ENCODE results near the gene MXI1.
"Not testable (repeated sequence)": the region's sequence is repeated elsewhere in the genome, so short reads cannot be mapped to it uniquely, and the experiment has no call there.

The MXI1 gene

DNA sequence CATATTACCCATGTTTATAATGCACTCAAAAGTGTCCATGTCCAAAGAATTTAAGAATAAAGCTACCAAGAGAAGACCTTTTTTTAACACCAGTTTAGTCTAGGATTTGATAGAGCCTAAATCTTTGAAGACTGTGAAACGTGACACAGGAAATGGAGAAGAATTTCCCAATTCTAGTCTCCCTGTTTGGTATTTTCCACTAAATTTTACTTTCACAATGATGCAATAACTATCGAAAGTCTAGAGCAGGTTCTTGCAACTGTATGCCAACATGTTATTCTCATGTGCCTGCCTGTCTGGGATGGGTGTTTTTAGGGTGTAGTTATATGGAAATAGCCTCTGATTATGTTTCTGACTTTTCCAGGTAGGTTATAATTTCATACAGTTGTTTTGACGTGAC is 6.9 kb upstream of the MXI1 start:
- CTCF ChIA-PET = interaction anchor here (1.1 to 2.4 kb wide), 2 partner anchors 11 to 25 kb away, joined by 4 to 10 read pairs; no protein-coding TSS in a partner anchor
- TF ChIP-seq, protein P1, sequence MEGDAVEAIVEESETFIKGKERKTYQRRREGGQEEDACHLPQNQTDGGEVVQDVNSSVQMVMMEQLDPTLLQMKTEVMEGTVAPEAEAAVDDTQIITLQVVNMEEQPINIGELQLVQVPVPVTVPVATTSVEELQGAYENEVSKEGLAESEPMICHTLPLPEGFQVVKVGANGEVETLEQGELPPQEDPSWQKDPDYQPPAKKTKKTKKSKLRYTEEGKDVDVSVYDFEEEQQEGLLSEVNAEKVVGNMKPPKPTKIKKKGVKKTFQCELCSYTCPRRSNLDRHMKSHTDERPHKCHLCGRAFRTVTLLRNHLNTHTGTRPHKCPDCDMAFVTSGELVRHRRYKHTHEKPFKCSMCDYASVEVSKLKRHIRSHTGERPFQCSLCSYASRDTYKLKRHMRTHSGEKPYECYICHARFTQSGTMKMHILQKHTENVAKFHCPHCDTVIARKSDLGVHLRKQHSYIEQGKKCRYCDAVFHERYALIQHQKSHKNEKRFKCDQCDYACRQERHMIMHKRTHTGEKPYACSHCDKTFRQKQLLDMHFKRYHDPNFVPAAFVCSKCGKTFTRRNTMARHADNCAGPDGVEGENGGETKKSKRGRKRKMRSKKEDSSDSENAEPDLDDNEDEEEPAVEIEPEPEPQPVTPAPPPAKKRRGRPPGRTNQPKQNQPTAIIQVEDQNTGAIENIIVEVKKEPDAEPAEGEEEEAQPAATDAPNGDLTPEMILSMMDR (IDR thresholded peaks at IDR 0.05; ENCODE audit: control extremely low read depth, extremely low read depth, low read depth, missing control alignments) = no peak
- no peak for DNase-seq (ENCODE audit: extremely low spot score)
- POLR2A ChIA-PET = no interaction called here

DNA sequence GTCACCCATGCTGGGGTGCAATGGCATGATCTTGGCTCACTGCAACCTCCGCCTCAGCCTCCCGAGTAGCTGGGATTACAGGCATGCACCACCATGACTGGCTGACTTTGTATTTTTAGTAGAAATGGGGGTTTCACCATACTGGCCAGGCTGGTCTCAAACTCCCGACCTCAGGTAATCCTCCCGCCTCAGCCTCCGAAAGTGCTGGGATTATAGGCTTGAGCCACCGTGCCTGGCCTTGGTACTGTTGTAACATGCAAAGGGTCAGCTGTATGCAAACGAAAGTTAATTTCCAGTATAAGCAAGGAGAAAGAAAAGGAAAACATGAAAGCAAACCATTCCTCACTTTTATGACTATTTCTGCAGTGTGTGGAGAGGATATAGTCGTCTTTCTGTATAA is 6.4 kb upstream of the MXI1 start:
- CTCF ChIA-PET = interaction anchor here (1.1 kb wide), 1 partner anchor 25 kb away, joined by 4 read pairs; no protein-coding TSS in a partner anchor
- DNase-seq (ENCODE audit: extremely low spot score); POLR2A ChIA-PET: not testable (repeated sequence)

DNA sequence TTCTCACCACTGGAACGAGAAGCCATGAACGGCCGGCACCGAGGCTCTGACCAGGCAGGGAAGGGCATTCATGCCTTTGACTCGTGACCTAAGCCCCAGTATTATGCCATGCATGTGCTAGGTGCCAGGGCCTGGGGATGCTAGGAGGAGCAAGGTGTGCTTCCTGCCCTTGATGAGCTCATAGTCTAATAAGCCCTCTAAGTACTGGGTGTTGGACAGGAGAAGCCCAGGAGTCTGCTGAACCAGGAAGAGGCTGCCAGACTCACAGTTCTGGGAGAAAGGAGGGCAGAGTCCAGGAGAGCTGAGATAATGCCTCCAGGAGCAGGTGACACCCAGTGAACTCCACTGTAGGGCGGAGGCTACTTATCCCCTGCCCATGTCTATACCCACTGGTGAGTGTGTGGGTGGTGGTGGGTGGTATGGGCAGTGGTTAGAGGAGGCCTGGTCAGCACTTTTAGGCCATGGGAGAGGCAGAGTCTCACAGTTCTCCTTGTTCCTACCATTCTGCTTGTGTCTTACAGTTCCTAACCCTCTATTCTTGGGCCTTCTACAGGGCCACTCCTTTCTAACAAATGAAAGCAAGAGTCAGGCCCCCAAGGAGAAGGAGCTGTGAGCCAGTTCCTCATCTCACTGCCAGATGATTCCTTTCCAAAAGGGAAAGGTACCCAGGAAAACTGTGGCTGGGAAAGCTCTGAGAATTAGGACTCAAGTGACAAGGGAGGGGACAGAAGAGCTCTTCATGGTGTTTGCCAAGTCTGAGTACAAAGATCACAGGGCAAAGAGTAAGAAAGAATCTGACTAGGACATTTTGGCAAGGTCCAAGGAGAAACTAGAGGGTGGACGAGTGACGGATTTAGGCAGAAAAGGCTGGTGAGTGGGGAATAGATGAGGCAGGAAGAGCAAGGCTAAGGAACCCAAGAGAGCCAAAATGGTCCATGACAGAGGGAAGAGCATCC is 3.6 kb upstream of the MXI1 start:
- DNase-seq (ENCODE audit: extremely low spot score) = no peak
- ChIA-PET CTCF (interaction anchor here (0.7 to 1.6 kb wide), 8 partner anchors 8 to 75 kb away, joined by 3 to 5 read pairs (median 3); no protein-coding TSS in a partner anchor), POLR2A (no interaction called here)
- TF ChIP-seq, protein P1 (IDR thresholded peaks at IDR 0.05; ENCODE audit: control extremely low read depth, extremely low read depth, low read depth, missing control alignments) = no peak

DNA sequence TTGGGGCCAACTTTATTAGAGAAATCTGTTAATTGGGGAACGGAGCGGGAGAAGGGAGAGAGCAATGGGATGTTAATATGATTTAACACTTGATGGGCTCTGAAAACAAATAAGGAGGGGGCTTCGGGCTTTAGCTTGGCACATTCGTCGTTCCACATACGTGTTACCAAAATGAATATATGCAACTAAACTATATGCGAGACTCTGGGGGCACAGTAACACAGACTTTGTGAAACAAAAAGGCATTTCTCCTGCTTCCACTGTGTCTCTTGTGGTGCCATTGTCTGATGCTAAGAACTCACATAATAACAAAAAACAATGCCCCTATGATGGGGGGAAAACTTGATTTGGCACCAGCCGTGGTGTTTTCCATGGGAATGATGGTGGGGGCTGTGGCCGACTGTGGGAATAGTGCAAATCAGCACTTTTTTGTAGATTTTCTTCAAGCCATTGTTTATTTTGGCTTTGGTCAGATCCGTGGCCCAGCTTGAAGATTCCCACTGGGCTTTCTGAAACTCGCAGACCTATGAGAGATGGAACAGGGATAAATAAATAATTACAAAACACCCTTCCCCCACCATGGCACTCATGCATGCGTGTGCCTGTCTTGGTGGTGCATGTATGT is 2.2 kb upstream of the MXI1 start:
- TF ChIP-seq, protein P1 (IDR thresholded peaks at IDR 0.05; ENCODE audit: control extremely low read depth, extremely low read depth, low read depth, missing control alignments) = no peak
- CTCF ChIA-PET = interaction anchor here (1.0 to 3.3 kb wide), 11 partner anchors 14 to 75 kb away, joined by 4 to 16 read pairs (median 9); no protein-coding TSS in a partner anchor
- DNase-seq (ENCODE audit: extremely low spot score) = no peak
- POLR2A ChIA-PET = interaction anchor here (0.7 kb wide), 1 partner anchor 22 kb away, joined by 5 read pairs; no protein-coding TSS in a partner anchor

DNA sequence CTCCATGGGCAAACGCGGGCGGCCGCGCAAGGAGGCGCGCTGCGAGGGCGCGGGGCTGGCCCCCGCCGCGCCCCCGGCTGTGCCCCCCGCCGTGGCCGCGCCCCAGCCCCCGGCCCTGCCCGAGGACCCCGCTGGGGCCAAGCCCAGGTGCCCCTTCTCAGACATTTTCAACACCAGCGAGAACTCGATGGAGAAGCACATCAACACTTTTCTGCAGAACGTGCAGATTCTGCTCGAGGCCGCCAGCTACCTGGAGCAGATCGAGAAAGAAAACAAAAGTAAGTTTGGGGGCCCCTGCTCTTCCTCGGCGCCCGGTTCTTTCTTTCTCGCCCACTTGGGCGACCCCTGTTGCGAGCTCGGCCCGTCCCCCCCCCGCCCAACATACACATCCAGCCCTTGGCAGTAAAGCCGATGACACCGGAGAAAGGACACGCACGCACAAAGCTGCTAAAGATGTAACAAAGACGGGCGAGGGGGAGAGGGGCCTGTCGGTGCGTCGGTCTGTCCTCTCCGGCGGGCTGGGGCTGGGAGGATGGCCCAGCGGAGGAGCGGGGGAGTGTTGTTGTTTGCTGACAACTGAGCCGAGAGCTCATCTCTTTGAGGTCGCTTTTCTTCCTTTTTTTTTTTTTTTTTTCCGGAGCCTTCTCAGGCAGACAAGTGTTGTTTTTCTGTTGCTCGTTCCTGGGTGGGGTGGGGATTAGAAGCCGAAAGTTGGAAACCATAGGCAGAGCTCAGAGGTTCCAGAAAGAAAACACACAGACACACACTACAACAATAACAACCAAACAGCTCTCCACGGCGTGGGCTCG is 604 bp downstream of the MXI1 start:
- POLR2A ChIA-PET = interaction anchor here (0.6 to 1.7 kb wide), 9 partner anchors 11 to 710 kb away, joined by 3 to 11 read pairs (median 6); no protein-coding TSS in a partner anchor
- TF ChIP-seq, protein P1 (IDR thresholded peaks at IDR 0.05; ENCODE audit: control extremely low read depth, extremely low read depth, low read depth, missing control alignments) = no peak
- CTCF ChIA-PET = interaction anchor here (0.9 to 9.0 kb wide), 9 partner anchors 10 to 72 kb away, joined by 3 to 82 read pairs (median 9); no protein-coding TSS in a partner anchor
- peak; percentile 54 for DNase-seq (ENCODE audit: extremely low spot score)

DNA sequence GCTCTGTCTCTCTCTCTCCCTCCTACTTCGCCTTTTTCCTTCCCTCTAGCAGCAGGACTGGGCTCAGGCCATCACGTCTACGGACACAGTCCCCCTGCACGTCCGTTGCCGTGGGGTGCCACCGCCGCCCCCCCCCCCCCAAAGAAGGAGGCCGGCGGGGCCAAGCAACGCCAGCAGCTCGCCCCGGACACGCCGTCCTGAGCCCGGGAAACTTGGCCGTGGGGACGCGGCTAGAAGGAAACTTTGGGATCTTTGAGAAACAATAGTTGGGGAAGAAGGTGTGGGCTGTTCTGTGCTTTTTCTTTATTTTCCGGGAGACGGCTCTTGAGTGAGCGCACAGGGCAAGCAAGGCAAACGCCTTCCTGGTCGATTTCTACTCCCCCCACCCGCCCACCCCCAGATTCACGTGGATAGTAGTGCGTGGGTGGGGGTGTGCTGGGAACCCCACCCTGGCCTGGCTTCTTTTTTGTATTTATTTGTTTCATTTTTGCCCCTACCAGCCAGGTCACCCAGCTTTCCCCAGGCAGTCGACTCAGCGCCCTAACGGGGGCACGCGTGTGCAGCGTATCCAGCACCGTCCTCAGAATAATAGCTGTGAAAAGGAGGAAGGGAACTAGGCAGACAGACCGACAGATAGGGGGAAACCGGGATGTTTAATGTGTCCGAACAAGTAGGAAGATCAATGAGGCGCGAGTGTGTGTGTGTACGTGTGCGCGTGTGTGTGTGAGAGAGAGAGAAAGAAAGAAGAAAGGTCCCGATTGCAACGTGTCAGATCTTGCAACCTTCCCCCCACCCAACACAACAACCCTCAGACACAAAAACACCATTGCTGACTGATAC is 1.4 kb downstream of the MXI1 start:
- DNase-seq (ENCODE audit: extremely low spot score) = peak; percentile 51
- ChIA-PET CTCF (interaction anchor here (0.9 to 9.0 kb wide), 9 partner anchors 9 to 71 kb away, joined by 3 to 82 read pairs (median 7); no protein-coding TSS in a partner anchor), POLR2A (interaction anchor here (0.7 to 1.7 kb wide), 6 partner anchors 10 to 709 kb away, joined by 3 to 11 read pairs (median 8); no protein-coding TSS in a partner anchor)
- TF ChIP-seq, protein P1 (IDR thresholded peaks at IDR 0.05; ENCODE audit: control extremely low read depth, extremely low read depth, low read depth, missing control alignments) = peak; percentile 45

All from GM10248 (cell line).